ENCODE data around the gene MIGA2.

MIGA2 gene

GRCh38 chr9:129036923-129037766, 719 bp downstream of the MIGA2 start:
- TF ChIP-seq CTCF (IDR thresholded peaks at IDR 0.05; ENCODE audit: low read depth, low read length): no peak
- in situ Hi-C loops (cut with HindIII; ENCODE audit: low sequenced_read_pairs): no loop called here
- DNase-seq (ENCODE audit: low read depth, low spot score): no peak

GRCh38 chr9:129037767-129038098, 1.3 kb downstream of the MIGA2 start:
- in situ Hi-C loops (cut with HindIII; ENCODE audit: low sequenced_read_pairs): no loop called here
- DNase-seq (ENCODE audit: low read depth, low spot score): no peak
- no peak for TF ChIP-seq CTCF (IDR thresholded peaks at IDR 0.05; ENCODE audit: low read depth, low read length)
- no peak overlapping the region for H3K4me3 ChIP-seq (ENCODE audit: low read depth, low read length)

More at GRCh38 chr9:129036923-129037766, 719 bp downstream of the MIGA2 start:
- H3K4me3 ChIP-seq (ENCODE audit: low read depth, low read length): peak overlapping the region; percentile 98

GRCh38 chr9:129038109-129038852, 1.9 kb downstream of the MIGA2 start:
- no peak for TF ChIP-seq CTCF (IDR thresholded peaks at IDR 0.05; ENCODE audit: low read depth, low read length)
- no peak overlapping the region for H3K4me3 ChIP-seq (ENCODE audit: low read depth, low read length)
- no peak for DNase-seq (ENCODE audit: low read depth, low spot score)
- in situ Hi-C loops (cut with HindIII; ENCODE audit: low sequenced_read_pairs): no loop called here

GRCh38 chr9:129040113-129040643, 3.8 kb downstream of the MIGA2 start:
- DNase-seq (ENCODE audit: low read depth, low spot score): no peak
- in situ Hi-C loops (cut with HindIII; ENCODE audit: low sequenced_read_pairs): no loop called here
- no peak overlapping the region for H3K4me3 ChIP-seq (ENCODE audit: low read depth, low read length)
- TF ChIP-seq CTCF (IDR thresholded peaks at IDR 0.05; ENCODE audit: low read depth, low read length): no peak

- no peak overlapping the region for H3K4me3 ChIP-seq (ENCODE audit: low read depth, low read length)
- DNase-seq (ENCODE audit: low read depth, low spot score): no peak
- no peak for TF ChIP-seq CTCF (IDR thresholded peaks at IDR 0.05; ENCODE audit: low read depth, low read length)
- in situ Hi-C loops (cut with HindIII; ENCODE audit: low sequenced_read_pairs): no loop called here
Measured at GRCh38 chr9:129042016-129042415, 5.6 kb downstream of the MIGA2 start.

- no peak for TF ChIP-seq CTCF (IDR thresholded peaks at IDR 0.05; ENCODE audit: low read depth, low read length)
- DNase-seq (ENCODE audit: low read depth, low spot score): no peak
- H3K4me3 ChIP-seq (ENCODE audit: low read depth, low read length): no peak overlapping the region
- in situ Hi-C loops (cut with HindIII; ENCODE audit: low sequenced_read_pairs): no loop called here
Measured at GRCh38 chr9:129052592-129052991, 16.2 kb downstream of the MIGA2 start.

Data from astrocyte of the spinal cord (primary cell).